Esophagus muscularis mucosa (tissue), 4 donors: ENCODE data around the gene ATF6B. TPM values are rescaled to one million over a fixed set of nuclear protein-coding genes. Genes with fewer than 3 reads are reported as not detected.

Experiments used
- DNase-seq: peaks from one replicate; pipeline ENCODE4 v3.0.0-alpha.2; 2017; ENCODE audit errors: extremely low spot score
- H3K27ac ChIP-seq, 4 donors: fragments of 200-600 bp; sonication (generic); replicated peaks in 1 of 4; 1 replicate in 3 of 4; 2 replicates in 1 of 4; pipeline ENCODE4 v1.5.1; 2016 to 2019; ENCODE audit warnings: mild to moderate bottlenecking in 1 of 4
- H3K27me3 ChIP-seq, 4 donors: fragments of 200-600 bp; sonication (generic); one replicate each; pipeline versions ENCODE4 v1.5.1 to v1.6.0; 2016 to 2019
- H3K36me3 ChIP-seq, 4 donors: fragments of 200-600 bp; sonication (generic); one replicate each; pipeline ENCODE4 v1.5.1; 2016 to 2019
- H3K4me1 ChIP-seq, 4 donors: fragments of 200-600 bp; sonication (generic); one replicate each; pipeline ENCODE4 v1.5.1; 2016 to 2019
- H3K4me3 ChIP-seq, 4 donors: fragments of 200-600 bp; sonication (generic); 1 replicate in 2 of 4; 2 replicates in 2 of 4; pipeline ENCODE4 v1.5.1; 2016 to 2019; ENCODE audit warnings: mild to moderate bottlenecking in 4 of 4, moderate library complexity in 1 of 4
- H3K9me3 ChIP-seq, 4 donors: fragments of 200-600 bp; sonication (generic); 1 replicate in 3 of 4; 2 replicates in 1 of 4; pipeline ENCODE4 v1.5.1; 2016 to 2019
- CTCF ChIP-seq, 3 experiments: fragments of 200-600 bp in 2 of 3; fragments of 450-650 bp in 1 of 3; sonication (generic) in 2 of 3; IDR thresholded peaks; one replicate each; pipeline ENCODE4 v1.5.1; 2017 to 2019; ENCODE audit warnings: antibody characterized with exemption in 3 of 3, mild to moderate bottlenecking in 2 of 3, moderate library complexity in 1 of 3
- EP300 ChIP-seq: sonication (generic); formaldehyde crosslinking; IDR thresholded peaks from one replicate; pipeline ENCODE4 v1.6.1; 2017; ENCODE audit warnings: antibody characterized with exemption
- POLR2A ChIP-seq: fragments of 450-650 bp; IDR thresholded peaks from one replicate; pipeline ENCODE4 v1.6.1; 2017; ENCODE audit warnings: antibody characterized with exemption, moderate library complexity, mild to moderate bottlenecking, low read depth
- POLR2AphosphoS5 ChIP-seq, 2 donors: sonication (generic); formaldehyde crosslinking; IDR thresholded peaks; one replicate each; pipeline ENCODE4 v1.6.1; 2017; ENCODE audit warnings: antibody characterized with exemption in 2 of 2
- WGBS: methylation state at CpG from one replicate; pipeline ENCODE4 v1.1.5; 2018; 5-methylcytosine and 5-hydroxymethylcytosine counted together
- intact Hi-C: fragments of 100-400 bp; cut with DNase I; formaldehyde crosslinking; loops from one replicate; pipeline ENCODE4 v1.15.1; 2023
- total RNA-seq, 4 donors: library from RNA; depleted of rRNA; stranded (reverse); fragments of >200 nt; gene quantifications; one replicate each; pipeline versions ENCODE4 v1.1.0 to v1.2.1, GENCODE V29; 2016

The ATF6B gene
- total RNA-seq, 4 donors from 2014 or later = 17.7 to 37.4 (median 27.2) TPM

DNA sequence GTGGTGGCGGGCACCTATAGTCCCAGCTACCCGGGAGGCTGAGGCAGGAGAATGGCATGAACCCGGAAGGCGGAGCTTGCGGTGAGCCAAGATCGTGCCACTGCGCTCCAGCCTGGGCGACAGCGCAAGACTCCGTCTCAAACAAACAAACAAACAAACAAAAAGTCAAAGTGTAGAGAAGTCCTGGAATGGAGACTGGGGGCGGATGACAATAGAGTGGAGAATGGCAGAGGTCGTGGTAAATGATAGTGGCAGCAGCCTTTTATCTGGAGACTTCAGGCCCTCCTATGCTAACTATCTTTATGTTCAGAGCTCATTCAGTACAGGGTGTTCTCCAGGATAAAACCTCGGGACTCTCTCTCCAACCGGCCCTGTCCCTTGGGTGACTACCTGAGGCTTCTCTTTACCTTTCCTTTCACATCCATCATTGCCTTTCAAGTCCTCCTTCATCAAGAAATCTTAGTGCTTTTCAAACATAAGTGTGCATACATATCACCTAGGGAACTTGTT, 3.4 kb upstream of the ATF6B start:
- H3K36me3 ChIP-seq = peaks cover 0 to 6% (median 3%) of the 10 kb centered on the region in 4 donors
- no peak overlapping the region for H3K4me3 ChIP-seq
- H3K27me3 ChIP-seq = no peaks in the 10 kb centered on the region
- H3K9me3 ChIP-seq = no peaks in the 10 kb centered on the region
- WGBS = 90% methylated on average over 14 of the region's 14 CpGs
- intact Hi-C loops = no loop called here
- no peak for DNase-seq
- no peak for TF ChIP-seq POLR2AphosphoS5 (IDR thresholded peaks at IDR 0.05)
- no peak for TF ChIP-seq POLR2A
- TF ChIP-seq CTCF (IDR thresholded peaks at IDR 0.05) = no peak
- no peak for TF ChIP-seq EP300
- H3K4me1 ChIP-seq = peaks cover 27 to 34% (median 31%) of the 10 kb centered on the region in 4 donors
- no peak overlapping the region for H3K27ac ChIP-seq

- DNase-seq = no peak
- H3K36me3 ChIP-seq = peaks cover 15 to 26% (median 22%) of the 10 kb centered on the region in 4 donors
- H3K27ac ChIP-seq = peak overlapping the region; percentile 85 to 94 (median 91)
- no peaks in the 10 kb centered on the region for H3K9me3 ChIP-seq
- peaks cover 29 to 47% (median 38%) of the 10 kb centered on the region in 4 donors for H3K4me1 ChIP-seq
- H3K4me3 ChIP-seq = peak overlapping the region; percentile 80 to 92 (median 86)
- 39% methylated on average over 21 of the region's 22 CpGs for WGBS
- H3K27me3 ChIP-seq = no peaks in the 10 kb centered on the region
- no peak for TF ChIP-seq POLR2AphosphoS5 (IDR thresholded peaks at IDR 0.05)
- TF ChIP-seq POLR2A = no peak
- TF ChIP-seq EP300 = no peak
- TF ChIP-seq CTCF (IDR thresholded peaks at IDR 0.05) = no peak
- intact Hi-C loops = no loop called here
Measured at GRCh38 chr6:32129297-32130088, 1.4 kb upstream of the ATF6B start.

GRCh38 chr6:32128751-32129296, 778 bp upstream of the ATF6B start:
- Histone ChIP-seq H3K9me3 (no peaks in the 10 kb centered on the region), H3K27me3 (no peaks in the 10 kb centered on the region), H3K4me1 (peaks cover 29 to 48% (median 38%) of the 10 kb centered on the region in 4 donors), H3K4me3 (peak overlapping the region; percentile 80 to 92 (median 86)), H3K36me3 (peaks cover 20 to 32% (median 29%) of the 10 kb centered on the region in 4 donors), H3K27ac (peak overlapping the region; percentile 85 to 94 (median 91))
- intact Hi-C loops = no loop called here
- no peak for DNase-seq
- TF ChIP-seq CTCF (IDR thresholded peaks at IDR 0.05) (no peak), POLR2A (no peak), EP300 (no peak), POLR2AphosphoS5 (IDR thresholded peaks at IDR 0.05) (no peak)
- 92% methylated on average over 12 of the region's 13 CpGs for WGBS

- intact Hi-C loops = no loop called here
- WGBS = 7% methylated on average over 9 of the region's 9 CpGs
- peaks cover 29 to 48% (median 38%) of the 10 kb centered on the region in 4 donors for H3K4me1 ChIP-seq
Measured at GRCh38 chr6:32127409-32127716, 683 bp downstream of the ATF6B start.

More at GRCh38 chr6:32127409-32127716, 683 bp downstream of the ATF6B start:
- TF ChIP-seq EP300 (no peak), POLR2A (no peak), POLR2AphosphoS5 (IDR thresholded peaks at IDR 0.05) (no peak), CTCF (IDR thresholded peaks at IDR 0.05) (no peak)
- H3K9me3 ChIP-seq = no peaks in the 10 kb centered on the region
- peak overlapping the region; percentile 80 to 92 (median 86) for H3K4me3 ChIP-seq
- H3K27me3 ChIP-seq = no peaks in the 10 kb centered on the region
- H3K27ac ChIP-seq = peak overlapping the region; percentile 85 to 94 (median 91)
- peaks cover 25 to 47% (median 42%) of the 10 kb centered on the region in 4 donors for H3K36me3 ChIP-seq
- no peak for DNase-seq
